ENCODE measurements around the gene SYNGR1.

GRCh38 chr22:39325392-39325932, 24.3 kb upstream of the SYNGR1 start:
- TF ChIP-seq POLR2A (IDR thresholded peaks at IDR 0.05; ENCODE audit: low read length), result no peak
- TF ChIP-seq GATA1 (IDR thresholded peaks at IDR 0.05; ENCODE audit: low read depth, low read length), result no peak
